Astrocyte of the cerebellum (primary cell): Measurements from ENCODE around the gene DPYD.

Experiments
- DNase-seq: peaks from one replicate; pipeline ENCODE4 v3.0.0-alpha.2; 2011; ENCODE audit warnings: low read depth
- H3K4me3 ChIP-seq: 2 replicates; pipeline ENCODE4 v1.5.1; 2011; ENCODE audit warnings: mild to moderate bottlenecking, low read depth, low read length, moderate library complexity
- CTCF ChIP-seq: IDR thresholded peaks from 2 replicates; pipeline ENCODE4 v1.5.1; 2012; ENCODE audit warnings: low read length, low read depth, moderate library complexity, mild to moderate bottlenecking; ENCODE audit errors: missing control alignments
- in situ Hi-C: cut with HindIII; loops from 2 replicates; pipeline ENCODE4 v1.10.0; 2017; ENCODE audit warnings: low sequenced_read_pairs

The DPYD gene

GRCh38 chr1:97907886-97908285, 12.9 kb downstream of the DPYD start:
- in situ Hi-C loops = no loop called here
- no peak for DNase-seq
- no peak for TF ChIP-seq CTCF
- H3K4me3 ChIP-seq = no peak overlapping the region

- DNase-seq = peak; percentile 65
- H3K4me3 ChIP-seq = no peak overlapping the region
- in situ Hi-C loops = no loop called here
- no peak for TF ChIP-seq CTCF
These were observed 14.1 kb downstream of the DPYD start for GRCh38 chr1:97906567-97907241.

GRCh38 chr1:97905141-97905940, 15.5 kb downstream of the DPYD start:
- no peak for DNase-seq
- TF ChIP-seq CTCF = no peak
- in situ Hi-C loops = no loop called here

GRCh38 chr1:97904534-97904933, 16.3 kb downstream of the DPYD start:
- H3K4me3 ChIP-seq = no peak overlapping the region
- TF ChIP-seq CTCF = no peak
- DNase-seq = no peak
- in situ Hi-C loops = no loop called here

More at GRCh38 chr1:97905141-97905940, 15.5 kb downstream of the DPYD start:
- H3K4me3 ChIP-seq = no peak overlapping the region

GRCh38 chr1:97903626-97904025, 17.2 kb downstream of the DPYD start:
- H3K4me3 ChIP-seq = no peak overlapping the region
- peak; percentile 55 for DNase-seq
- in situ Hi-C loops = no loop called here
- TF ChIP-seq CTCF = no peak

GRCh38 chr1:97902067-97902466, 18.8 kb downstream of the DPYD start:
- DNase-seq = no peak
- H3K4me3 ChIP-seq = no peak overlapping the region
- TF ChIP-seq CTCF = no peak
- in situ Hi-C loops = no loop called here
